HG03571 (cell line): ENCODE measurements around the gene TRABD2B.

Experiments
- ATAC-seq: cut with Tn5 transposase; IDR thresholded peaks from one replicate; pipeline ENCODE4 v1.9.1; 2021; ENCODE audit not compliant: unreplicated experiment

The TRABD2B gene

DNA sequence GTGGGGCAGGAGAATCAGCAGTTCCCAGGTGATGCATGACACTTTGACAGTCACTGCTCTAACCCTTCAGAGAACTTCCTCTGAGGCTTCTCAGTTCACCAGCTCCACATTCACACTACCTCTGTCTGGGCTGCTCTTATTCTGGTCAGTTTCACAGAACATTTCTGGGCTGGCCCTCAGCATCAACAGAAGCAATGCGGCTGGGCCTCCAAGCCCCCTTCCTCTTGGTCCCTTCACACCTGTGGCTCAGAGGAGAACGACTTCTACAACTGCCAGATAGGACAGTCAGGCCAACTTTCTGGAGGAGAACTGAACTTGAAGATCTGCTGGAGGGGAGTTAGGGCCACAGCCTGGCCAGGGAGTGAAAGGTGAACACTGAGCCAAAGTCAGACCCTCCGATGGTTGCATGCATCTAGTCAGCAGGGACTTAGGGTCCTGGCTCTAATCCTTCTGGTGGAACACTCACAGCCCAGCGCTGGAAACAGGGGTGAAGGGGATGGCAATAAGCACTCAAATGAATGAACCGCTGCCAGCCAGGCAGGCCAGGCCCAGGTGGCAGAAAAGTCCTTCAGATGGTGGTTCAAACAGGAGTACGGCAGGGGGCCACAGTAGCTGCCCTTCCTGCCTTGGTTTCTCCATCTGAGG, 285.2 kb downstream of the TRABD2B start:
- ATAC-seq: no peak

DNA sequence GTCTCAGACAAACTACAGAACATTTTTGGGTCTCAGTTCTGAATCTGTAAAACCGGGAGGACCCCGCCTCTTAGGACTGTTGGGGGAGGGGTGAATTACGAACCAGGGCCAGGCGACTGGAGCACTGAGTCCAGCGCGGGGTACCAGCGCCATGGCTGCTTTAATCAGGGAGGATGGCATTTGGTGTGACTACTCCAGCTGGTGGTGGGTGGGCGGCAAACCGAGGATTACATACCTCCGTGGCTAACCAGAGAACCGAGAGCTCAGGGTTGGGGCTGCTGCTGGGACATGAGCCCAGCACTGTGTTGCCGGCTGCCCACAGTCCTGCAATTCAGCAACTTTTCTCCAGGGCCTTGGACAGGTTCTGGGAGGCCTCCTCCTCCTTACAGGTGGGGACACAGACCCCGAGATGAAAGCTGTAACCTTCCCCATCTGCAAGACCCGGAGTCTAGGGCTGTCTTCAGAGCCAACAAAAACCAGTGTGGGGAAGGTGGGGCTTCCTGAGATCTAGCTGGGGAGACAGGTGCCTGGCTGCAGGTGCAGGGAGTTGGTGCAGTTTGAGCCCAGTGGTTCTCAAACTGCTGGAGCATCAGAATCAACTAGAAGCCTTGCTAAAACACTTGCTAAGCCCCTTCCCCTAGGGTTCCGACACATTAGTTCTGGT, 285.9 kb downstream of the TRABD2B start:
- no peak for ATAC-seq
